Fibroblast of the conjunctiva (primary cell): ENCODE results near the gene ZG16.

Source experiments
- DNase-seq: peaks from one replicate; pipeline ENCODE4 v3.0.0-alpha.2; 2010; ENCODE audit warnings: low read depth

The ZG16 gene

GRCh38 chr16:29825145-29826044 is 47.3 kb downstream of the ZG16 start:
- peak; percentile 67 for DNase-seq

- DNase-seq, result no peak
Observed at GRCh38 chr16:29826342-29826695, 48.3 kb downstream of the ZG16 start.

DNA sequence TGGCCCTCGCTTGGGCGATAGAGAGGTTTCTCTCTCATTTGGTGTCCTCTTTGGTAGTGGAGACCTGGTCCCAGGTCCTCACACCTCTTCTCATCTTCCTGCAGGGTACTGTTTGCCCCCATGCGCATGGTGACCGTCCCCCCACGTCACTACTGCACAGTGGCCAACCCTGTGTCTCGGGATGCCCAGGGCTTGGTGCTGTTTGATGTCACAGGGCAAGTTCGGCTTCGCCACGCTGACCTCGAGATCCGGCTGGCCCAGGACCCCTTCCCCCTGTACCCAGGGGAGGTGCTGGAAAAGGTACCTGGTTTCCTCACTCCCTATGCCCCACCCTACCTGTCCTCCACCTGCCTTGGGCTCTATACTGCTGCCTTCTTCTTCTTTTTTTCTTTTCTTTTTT is 52.7 kb downstream of the ZG16 start:
- DNase-seq, result no peak

DNA sequence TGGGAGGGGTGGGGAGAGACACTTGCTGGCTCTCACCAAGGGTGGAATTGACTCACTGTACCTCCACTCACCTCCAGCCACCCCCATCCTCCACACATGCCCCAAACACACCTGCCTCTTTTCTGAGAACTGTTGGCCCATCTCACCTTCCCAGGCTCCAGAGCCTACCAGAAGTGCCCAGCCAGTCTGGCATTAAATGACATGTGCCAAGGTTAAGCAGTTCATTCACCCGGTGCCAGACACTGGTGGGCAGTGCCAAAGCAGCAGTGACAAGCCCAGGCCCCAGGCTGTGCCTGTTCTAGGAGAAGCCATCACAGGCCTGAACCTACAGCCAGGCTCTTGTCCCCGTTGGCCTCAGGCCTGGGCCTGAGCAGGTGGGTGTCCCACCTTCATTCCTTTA is 53.4 kb downstream of the ZG16 start:
- no peak for DNase-seq
